Stimulated activated CD4-positive, alpha-beta T cell treated with anti-CD3 and anti-CD28 coated beads, Interleukin-2, amount 100 ng/mL, for 48 hours (primary cell): ENCODE measurements around the gene RPL19.
A peak's percentile ranks its signal among the peaks of the same experiment; 100 is the strongest.
"Not testable (repeated sequence)": the region's sequence is repeated elsewhere in the genome, so short reads cannot be mapped to it uniquely, and the experiment has no call there.

Source experiments
- DNase-seq, 2 donors: peaks; one replicate each; pipeline ENCODE4 v3.0.0-alpha.2; 2020

The RPL19 gene

DNA sequence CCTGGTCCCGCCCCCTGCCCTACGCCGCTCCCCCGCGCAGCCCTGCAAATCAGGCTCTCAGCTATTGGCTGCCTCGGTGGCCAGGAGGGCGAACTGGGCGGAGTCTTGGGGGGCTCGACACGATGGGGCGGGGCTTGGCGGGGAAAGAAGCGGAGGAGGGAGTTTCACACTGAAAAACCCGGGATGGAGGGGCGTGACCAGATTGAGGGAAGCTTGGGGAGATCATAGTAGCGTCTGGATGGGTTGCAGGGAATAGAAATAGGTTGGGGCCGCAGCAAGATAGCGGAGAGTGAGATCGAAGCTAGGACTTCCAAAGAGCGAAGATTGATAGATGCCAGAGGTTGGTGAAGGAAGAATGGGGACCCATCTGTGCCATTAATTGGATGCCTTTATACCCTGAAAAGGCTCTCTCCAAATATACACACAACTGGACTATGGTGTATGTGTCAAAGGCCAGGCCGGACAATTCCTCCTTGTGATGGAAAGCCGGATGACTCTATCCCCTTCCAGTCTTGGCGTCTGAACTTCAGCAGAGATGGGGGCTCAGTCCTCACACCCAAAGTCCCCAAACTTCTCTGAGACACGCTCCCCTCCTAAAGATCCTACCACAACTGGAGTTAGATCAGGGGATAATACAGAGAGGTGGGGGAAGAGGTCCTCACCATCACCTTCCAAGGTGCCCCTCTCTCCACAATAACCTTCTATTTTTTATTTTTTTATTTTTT lies 26.0 kb downstream of the RPL19 start:
- peak in 1 of 2 donors; percentile 37 for DNase-seq

DNA sequence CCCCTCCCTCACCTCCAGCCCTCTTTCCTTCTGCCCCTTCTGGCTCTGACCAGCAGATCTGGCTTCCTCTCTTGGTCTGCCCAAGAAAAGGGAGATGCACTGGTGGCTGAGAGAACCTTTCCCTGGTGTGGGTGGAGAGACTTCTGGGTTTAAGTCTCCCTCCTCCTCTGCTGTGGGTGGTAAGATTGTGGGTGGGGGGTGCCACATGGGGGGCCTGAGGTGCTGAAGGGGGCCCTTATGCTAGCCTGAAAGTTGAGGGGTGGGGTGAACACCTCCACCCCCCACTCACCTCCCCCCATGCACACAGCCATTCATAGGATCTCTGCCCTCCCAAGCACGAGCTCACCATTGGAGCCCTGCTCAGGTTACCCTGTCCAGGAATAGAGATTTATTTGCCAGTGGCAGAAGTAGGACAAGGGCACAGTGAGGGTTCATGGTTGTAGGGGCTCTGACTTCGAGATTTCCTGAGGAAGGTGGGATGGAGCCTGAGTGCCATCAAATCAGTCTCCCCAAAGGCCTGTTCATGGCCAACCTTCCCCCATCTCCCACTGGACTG lies 27.4 kb downstream of the RPL19 start:
- DNase-seq: no peak

DNA sequence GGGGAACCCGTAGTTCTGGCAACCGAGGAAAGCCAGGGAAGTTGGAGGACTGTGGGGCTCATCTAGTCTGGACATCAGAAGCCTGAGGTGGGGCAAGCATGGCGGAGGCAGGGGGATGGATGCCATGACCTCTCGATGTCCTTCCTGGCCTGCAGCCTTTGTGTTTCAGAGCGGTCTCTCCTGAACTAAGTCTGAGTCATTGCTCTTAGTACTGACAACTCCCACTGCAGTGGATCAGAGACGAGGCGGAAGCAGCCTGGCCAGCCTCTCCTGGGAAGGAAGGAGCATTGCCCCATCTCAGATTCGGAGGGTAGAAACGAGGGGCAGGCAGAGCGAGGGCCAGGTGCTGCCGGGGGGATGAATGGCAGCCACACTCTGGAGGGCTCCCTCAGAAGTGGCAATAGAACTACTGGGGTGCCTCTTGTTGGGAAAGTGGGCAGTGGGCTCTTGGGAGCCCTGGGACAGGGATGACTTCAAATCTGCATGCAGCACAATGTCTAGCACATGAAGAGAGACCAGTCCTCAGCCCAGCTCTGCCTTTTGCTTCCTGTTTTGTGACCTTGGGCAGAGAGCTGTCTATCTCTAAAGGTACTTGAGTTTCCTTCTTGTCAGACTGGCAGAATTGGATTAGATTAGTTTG lies 29.3 kb downstream of the RPL19 start:
- DNase-seq: no peak

DNA sequence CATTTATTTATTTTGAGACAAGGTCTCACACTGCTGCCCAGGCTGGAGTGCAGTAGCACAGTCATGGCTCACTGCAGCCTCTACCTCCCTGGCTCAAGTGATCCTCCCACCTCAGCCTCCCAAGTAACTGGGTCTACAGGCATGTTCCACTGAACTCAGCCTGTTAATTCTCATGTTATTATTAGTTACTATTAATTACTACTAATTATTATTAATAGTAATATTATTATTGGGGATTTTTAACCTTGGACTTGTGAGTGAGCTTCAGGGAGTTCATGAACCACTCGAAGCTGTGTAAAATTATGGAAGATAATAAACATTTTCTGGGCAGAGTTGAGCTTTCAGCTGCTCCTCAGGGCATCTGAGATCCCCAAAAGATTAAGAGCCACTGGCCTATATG lies 30.3 kb downstream of the RPL19 start:
- no peak for DNase-seq

- no peak for DNase-seq
Observed at GRCh38 chr17:39231091-39231561, 31.0 kb downstream of the RPL19 start.

DNA sequence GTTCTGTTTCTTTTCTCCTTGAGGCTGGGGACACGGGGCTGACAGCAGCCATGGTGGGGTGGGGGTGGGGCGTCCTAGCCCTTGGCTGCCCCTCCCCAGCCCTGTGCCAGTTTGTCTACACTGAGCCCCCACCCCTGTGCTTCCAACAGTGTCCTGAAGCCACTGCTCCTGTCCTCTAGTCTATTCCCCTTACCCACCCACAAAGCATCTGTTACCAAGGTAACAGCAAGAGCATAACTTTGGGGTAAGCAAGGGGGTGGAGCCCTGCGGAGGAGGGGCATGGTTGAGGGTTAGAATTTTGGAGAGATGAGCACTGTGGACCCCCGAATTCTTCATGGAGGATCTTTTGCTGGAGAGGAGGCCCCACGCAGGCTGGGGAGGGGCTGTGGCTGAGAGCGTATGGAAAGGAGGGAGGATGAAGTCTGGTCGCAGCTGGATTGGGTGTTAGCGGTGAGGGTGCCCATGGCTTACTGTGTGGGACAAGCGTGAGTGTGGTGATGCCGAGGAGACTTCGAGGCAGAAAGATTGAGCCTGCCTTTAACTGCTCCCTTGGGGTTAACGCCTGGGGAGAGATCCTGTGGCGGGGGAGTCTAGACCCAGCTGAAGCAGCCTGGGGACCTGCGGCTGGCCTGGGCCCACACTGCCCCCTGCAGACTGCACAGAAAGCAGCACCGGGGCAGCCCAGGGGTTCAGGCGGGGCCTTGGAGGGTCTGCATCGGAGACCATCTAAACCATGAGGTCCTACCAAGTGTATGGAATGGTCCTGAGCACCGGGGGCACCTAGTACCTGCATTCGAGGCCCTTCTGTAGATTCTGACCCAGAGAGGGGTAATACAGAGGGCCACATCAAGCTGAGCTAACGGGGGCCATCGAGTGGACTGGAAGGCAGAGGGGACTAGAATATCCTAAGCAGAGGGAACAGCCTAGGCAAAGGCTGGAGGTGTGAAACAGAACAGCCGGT lies 31.8 kb downstream of the RPL19 start:
- DNase-seq: peak; percentile 34 to 56

DNA sequence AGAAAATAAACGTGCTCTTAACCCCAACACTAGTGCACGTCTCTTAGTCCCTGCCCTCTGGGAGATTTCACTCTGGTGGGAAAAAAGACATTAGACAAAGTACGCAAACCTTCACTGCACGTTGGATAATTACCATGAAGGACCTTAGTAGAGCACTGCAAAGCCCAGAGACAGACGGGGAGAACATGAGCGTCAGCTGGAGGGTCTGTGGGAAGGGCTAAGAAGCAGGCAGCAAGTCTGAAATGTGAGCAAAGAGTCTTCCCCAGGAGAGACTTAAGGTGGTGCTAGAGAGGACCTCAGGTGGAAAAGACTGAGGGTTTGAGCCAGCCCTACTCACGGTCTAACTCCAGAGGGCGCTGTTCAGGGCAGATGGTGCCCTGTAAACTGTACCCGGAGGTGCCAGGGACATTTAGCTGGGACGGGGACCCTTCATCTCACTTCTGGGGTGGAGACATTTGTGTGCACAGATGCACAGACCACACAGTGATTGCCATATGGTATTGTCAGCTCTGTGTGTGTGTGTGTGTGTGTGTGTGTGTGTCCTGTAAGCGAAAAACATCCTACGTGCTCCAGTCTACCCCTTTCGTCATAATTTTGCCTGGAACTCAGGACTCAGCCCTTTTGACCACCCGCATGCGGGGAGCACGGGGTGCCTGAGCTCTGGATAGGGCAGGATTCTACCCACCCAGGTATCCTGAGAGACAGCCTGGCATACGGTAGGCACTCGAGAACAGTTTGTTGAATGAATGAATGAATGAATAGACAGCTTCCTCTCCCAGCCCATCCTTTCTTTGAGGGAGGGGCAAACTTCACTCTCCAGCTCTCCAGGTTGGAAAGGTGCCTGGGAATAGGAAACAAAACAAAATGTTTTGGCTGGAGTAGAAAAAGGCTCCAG lies 35.7 kb downstream of the RPL19 start:
- DNase-seq: peak; percentile 36 to 58

- no peak for DNase-seq
Observed at GRCh38 chr17:39236450-39236927, 36.4 kb downstream of the RPL19 start.

DNA sequence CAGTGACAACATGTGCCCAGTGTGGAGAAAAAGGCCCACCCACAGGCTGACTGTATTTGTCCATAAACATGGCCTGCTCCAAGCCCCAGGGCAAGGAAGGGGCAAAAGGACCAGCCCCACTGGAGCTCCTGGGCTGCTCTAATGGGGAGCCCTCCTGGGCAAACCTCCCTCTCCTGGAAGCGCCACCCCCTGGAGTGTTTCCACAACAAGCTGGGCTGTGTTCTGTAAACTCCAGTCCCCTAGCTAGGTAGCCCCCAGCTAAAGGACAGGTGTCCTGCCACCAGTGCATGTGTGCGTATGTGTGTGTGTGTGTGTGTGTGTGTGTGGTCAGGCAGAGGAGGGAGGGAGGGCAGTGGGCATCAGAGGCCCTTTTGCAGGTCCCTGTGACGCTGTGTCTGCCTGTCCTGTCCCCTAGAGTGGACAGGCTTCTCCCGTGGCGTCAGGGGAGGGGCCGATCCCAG lies 36.9 kb downstream of the RPL19 start:
- no peak for DNase-seq

DNA sequence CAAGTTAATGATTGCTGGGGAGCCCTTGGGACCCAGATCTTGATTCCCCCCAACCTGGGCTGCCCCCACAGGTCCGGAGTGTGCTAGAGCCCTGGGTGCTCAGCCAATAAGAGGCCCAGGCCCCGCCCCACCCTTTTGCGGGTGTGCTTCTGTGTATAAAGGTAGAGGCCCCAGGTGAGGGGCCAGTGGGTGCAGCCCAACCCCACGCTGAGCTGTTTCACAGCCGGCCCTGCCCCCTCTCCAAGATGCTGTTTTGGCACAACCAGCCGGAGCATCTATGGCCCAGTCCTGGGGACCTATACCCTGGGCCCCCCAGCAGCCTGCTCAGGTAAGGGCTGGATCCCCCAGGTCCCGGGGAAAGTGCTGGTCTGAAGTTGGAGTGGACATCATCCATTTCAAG lies 37.5 kb downstream of the RPL19 start:
- no peak for DNase-seq

DNA sequence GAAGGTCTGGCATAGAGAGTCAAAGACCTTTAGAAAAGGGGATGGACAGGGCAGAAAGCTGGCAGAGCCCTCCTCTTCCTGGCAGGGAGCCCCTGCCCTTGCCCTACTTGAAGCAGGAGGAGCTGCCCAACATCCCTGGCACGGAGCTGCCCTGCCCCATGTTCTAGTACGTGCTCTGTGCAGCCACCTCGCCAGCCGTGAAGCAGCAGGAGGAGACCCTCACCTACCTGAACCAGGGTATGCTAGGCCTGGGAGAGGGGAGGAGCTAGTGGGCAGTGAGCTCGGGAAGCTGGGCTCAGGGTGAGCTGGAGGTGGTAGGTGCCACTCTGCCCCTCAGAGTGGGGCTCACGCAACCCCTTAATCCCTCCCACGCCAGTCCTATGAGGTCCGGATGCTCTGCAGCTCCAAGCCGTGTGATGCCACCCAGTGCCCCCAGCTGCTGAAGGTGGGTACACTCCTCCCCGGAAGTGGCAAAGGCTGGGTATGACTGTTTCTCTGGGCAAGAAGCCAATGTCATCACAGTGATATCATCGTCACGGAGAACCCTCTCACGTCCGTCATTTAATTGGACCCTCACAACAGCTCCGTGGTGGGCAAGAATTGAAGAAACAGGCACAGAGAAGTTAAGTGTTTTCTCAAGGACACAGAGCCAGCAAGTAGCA lies 38.4 kb downstream of the RPL19 start:
- DNase-seq: peak; percentile 36 to 51

GRCh38 chr17:39239640-39240314 lies 39.7 kb downstream of the RPL19 start:
- peak; percentile 57 to 73 for DNase-seq

DNA sequence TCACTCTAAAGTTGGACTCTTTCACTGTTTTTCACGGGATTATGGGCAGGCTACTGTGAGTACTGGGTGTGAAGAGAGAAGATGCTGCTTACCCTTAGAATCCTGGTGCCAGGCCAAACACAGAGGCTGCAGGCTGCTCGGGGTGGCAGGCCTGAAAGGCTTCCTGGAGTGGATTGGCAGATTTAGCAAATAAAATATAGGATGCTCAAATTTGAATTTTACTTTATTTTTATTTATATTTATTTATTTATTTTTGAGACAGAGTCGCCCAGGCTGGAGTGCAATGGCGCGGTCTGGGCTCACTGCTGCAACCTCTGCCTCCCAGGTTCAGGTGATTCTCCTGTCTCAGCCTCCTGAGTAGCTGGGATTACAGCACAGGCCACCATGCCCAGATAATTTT lies 40.5 kb downstream of the RPL19 start:
- no peak for DNase-seq

GRCh38 chr17:39243155-39243554 lies 43.1 kb downstream of the RPL19 start:
- DNase-seq: no peak

DNA sequence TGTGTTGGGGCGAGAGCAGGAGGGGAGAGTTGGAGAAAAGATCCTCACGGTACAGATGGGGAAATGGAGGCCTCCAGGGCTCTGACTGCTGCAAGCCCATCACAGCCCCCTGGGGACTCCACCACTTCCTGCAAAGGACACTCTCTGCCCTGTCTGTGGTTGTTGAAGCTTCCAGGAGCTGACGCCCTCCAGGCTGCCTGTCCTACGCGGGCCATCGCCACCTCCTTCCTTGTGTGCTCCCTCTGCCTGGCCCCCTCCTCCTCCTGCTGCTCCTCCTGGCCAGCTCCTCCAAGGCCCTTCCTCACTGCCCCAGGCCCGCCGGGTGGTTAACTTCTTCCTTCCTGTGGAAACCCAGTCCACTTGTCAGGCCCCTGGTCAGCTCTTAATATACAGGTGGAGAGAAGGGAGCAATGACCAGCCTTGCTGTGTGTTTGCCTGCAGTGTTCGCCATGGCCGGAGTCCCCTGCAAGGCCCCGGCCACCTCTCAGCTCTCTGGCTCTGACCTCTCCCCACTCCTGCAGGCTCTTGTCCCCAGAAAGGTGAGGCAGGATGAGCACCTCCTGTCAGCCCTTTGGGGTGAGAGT lies 44.0 kb downstream of the RPL19 start:
- no peak for DNase-seq

DNA sequence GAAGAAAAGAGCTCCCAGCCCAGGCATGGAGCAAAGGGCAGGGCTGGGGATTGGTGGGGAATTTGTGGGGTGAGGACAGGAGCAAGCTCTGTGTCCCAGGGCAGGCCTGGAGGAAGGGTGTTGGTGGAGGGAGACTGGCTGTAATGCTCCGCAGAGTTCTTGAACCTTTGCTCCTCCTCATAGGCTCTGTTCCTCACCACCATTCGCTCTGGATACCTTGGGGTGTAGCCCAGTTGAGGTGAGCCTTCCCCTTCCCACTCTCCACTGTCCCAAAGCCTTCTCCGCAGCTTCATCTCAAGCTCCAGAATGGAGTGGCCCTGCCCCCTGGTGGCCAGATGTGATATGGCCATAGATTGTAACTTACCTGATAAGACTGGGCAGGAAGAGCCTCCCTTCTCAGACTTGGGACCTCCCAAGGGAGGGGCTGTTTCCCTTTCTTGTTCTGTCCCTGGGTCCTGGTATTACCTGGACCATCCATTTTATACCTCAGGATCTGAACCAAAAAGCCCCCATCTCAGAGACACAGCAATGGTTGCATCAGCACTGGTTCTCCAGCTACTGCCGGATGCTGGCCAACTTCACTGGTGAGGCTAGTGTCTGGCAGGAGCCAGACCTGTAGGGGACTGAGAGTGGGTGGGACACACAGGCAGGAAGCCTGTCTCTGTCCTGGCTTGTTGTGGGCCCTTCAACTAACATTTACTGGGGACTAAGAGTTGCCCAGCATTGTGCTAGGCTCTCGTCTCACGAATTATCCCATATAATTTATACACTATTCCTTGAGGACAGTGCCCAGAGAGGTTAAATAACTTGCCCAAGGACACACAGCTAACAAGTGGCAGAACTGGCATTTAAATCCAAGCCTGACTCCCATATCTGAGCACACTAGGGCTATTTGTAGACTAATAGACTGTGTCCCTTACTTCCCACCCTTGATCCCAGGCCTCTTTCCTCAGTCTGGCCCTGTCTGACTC lies 44.8 kb downstream of the RPL19 start:
- DNase-seq: peak; percentile 85 to 88

DNA sequence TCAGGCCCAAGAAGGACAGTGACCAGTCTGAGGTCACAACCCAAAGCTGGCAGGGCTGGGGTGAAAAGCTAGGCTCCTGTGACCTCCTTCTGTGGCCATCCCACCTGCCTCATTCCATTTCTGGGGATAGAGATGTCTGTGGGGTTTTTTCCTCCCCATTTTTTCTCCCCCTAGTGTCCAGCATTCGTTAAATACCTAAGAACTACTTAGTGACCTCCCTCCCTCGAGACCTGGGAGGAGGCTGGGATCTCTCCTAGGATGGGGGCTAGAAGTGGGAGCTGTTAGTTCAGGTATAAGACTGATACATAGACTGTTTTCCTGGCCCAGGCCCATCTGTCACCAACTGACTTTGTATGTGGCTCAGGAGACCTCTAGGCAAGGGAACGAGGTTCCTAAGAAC lies 46.2 kb downstream of the RPL19 start:
- no peak for DNase-seq

DNA sequence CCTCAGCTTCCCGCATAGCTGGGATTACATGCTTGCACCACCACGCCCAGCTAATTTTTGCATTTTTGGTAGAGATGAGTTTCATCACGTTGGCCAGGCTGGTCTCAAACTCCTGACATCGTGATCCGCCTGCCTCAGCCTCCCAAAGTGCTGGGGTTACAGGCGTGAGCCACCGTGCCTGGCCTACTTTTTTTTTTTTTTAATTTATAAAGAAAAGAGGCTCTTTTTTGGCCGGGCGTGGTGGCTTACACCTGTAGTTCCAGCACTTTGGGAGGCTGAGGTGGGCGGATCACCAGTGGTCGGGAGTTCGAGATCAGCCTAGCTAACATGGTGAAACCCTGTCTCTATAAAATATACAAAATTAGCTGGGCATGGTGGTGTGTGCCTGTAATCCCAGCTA lies 50.0 kb downstream of the RPL19 start:
- not testable (repeated sequence) for DNase-seq

- DNase-seq: no peak
Observed at GRCh38 chr17:39251997-39252396, 51.9 kb downstream of the RPL19 start.
